HepG2 (cell line): ENCODE results near the gene VSX1.

Experiments used
- ATF5 ChIP-seq: sonication (generic); formaldehyde crosslinking; IDR thresholded peaks from 2 replicates; pipeline ENCODE4 v1.4.0; 2020; ENCODE audit warnings: mild to moderate bottlenecking, low read depth, missing genetic modification reagents
- BCL3 ChIP-seq: sonication (generic); formaldehyde crosslinking; IDR thresholded peaks from 2 replicates; pipeline ENCODE4 v1.5.1; 2020; ENCODE audit warnings: mild to moderate bottlenecking, missing genetic modification reagents, moderate library complexity
- CTCF ChIP-seq: sonication (generic); formaldehyde crosslinking; IDR thresholded peaks from 2 replicates; pipeline ENCODE4 v1.5.0; 2020; ENCODE audit warnings: mild to moderate bottlenecking, missing genetic modification reagents, moderate library complexity
- GLI4 ChIP-seq: sonication (generic); formaldehyde crosslinking; IDR thresholded peaks from 2 replicates; pipeline ENCODE4 v1.5.1; 2020; ENCODE audit warnings: missing genetic modification reagents, mild to moderate bottlenecking, moderate library complexity, borderline replicate concordance
- HCFC1 ChIP-seq: fragments of 150-350 bp; IDR thresholded peaks from 2 replicates; pipeline ENCODE4 v1.6.1; 2014; ENCODE audit warnings: low read depth, low read length
- PTBP1 ChIP-seq: fragments of 200-400 bp; formaldehyde crosslinking; IDR thresholded peaks from 2 replicates; pipeline ENCODE4 v1.6.1; 2018; ENCODE audit warnings: low read length, low read depth; ENCODE audit not compliant: poor library complexity, severe bottlenecking
- ZNF572 ChIP-seq: sonication (generic); formaldehyde crosslinking; IDR thresholded peaks from 2 replicates; pipeline ENCODE4 v1.5.1; 2020; ENCODE audit warnings: mild to moderate bottlenecking, missing genetic modification reagents
- ZNF850 ChIP-seq: sonication (generic); formaldehyde crosslinking; conservative IDR thresholded peaks from 2 replicates; pipeline ENCODE4 v1.9.0; 2021; ENCODE audit warnings: mild to moderate bottlenecking, missing genetic modification reagents

- TF ChIP-seq PTBP1 = no peak
- TF ChIP-seq BCL3 = no peak
- TF ChIP-seq ZNF572 (CRISPR knock-in tag) = no peak
- TF ChIP-seq GLI4 = no peak
- TF ChIP-seq HCFC1 = no peak
- no peak for TF ChIP-seq CTCF
- TF ChIP-seq ATF5 (CRISPR knock-in tag) = no peak
- no peak for TF ChIP-seq ZNF850 (CRISPR knock-in tag)
These were observed 38.5 kb upstream of the VSX1 start for GRCh38 chr20:25120457-25120856.
